Stimulated activated CD8-positive, alpha-beta memory T cell treated with anti-CD3 and anti-CD28 coated beads, Interleukin-15, amount 100 ng/mL, for 48 hours (primary cell): Measurements from ENCODE around the gene SNX30.

ENCODE experiments used
- DNase-seq, 2 donors: peaks; one replicate each; pipeline ENCODE4 v3.0.0-alpha.2; 2020; ENCODE audit warnings: low read depth in 2 of 2

SNX30 gene

DNA sequence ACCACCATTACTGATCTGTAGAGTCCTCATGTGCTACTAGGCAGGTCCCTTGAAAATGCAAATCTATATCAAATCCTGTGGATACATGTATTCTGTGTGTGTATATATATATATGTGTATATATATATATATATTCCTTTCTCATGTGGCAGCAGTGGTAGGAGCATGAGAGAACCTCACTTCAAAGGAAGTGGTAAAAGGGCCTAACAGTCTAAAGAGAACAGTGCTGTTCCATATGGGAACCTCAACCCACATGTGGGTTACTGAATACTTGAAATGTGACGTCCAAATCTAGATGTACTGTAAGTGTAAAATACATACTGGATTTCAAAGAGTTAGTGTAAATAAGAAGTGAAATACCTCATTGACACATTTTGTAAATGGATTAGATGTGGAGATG is 134.8 kb downstream of the SNX30 start:
- DNase-seq, result no peak

DNA sequence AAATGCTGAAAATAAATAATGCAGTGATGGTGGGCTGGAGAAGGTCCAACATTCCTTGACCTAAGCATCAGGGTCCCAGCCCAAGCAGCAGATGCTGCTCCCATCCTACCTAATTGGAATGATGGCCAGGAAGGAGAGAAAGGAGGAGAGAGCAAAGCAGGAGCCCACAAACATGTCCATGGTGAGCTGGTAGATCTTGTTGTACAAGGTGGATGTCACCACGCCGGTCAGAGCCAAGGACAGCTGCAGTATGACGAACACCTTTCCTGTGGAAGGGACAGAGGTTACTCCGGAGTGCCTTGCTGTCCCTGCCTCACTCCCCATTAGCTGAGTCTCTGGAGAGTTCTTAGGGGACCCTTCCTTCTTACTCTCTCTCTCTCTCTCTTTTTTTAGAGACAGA is 135.8 kb downstream of the SNX30 start:
- no peak for DNase-seq

DNA sequence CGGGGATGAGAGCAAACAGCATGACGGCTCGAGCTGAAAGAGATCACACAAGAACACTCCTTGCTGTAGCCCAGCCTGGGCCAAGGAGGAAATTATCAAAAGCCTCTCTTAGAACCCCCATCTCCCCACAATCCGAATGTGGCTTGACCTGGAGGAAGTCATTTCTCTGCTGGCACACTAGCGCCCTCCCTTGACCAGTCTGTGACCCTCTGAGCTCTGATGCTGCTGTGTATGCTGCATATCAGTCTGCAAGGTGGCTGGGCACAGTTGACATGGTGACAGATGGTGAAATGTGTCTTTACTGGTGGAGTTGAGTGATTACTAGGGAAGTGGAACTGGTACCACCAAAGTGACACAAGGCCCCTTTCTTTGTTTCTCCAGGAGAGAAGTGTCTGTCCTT is 136.8 kb downstream of the SNX30 start:
- DNase-seq, result no peak

DNA sequence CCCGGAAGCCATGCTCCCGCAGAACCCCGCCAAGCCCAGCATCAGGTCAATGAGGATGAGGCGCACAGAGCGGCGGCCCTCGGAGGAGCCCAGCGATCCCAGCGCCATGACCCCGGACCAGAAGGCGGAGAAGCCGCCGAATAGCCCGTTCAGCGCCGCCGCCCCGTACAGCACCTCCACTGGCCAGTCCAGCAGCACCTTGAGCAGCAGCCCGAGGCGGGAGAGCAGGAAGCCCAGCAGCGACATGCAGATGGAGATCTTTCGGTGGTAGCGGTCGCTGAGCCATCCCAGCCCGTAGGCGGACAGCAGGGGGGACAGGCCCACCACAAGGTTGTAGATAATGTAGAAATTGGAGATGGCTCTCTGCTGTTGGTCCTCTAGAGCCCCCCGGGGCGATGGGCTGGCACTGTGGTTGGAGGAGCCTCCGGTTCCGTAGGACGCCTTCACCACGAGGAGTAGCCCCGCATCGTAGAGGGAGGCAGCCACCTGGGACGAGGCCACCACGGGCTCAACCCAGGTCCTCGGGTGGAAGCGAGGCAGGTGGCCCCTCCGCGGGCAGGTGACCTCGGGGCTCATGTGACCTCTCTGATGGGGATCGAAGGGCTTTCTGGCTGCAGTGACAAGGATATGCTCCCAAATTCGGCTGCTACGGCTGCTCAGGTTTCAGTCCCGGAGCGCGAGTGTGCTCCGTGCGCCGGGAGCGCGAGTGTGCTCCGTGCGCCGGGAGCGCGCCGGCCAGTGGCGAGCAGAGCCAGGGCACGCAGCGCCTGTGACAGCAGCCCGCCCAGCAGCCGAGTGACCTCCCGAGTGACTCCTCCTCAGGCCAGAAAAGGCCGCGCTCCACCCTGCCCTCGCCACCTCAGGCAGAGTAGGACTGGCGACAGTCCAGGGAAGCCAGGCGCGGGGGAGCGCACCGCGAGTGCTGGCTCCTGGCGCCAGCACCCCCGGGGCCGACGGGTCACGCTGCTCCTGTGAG is 139.8 kb downstream of the SNX30 start, which contains the start of gene SLC46A2:
Gene SLC46A2 (minus strand): TSS at position 771 of the 976 bp plus-strand sequence. CDS start 195 bp downstream, at position 576.
- DNase-seq, result no peak

DNA sequence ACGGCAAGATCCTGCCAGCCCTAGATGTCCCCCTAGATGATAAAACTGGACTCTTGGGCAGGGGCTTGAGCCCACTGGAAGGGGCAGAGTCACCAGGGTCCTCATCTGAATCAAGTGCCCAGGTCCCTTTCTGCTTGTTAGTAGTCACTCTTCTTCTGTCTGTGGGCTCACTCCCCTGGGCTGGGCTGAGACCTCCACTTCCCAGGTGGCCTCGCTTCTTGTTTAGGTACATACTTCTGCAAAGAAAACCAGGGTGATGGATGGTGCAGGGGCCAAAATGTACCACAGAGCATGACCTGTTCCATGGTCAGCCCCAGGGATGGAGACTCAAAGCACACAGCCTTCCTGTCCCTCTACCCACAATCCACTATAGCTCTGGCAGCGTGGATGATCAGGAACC is 141.0 kb downstream of the SNX30 start:
- DNase-seq, result no peak

DNA sequence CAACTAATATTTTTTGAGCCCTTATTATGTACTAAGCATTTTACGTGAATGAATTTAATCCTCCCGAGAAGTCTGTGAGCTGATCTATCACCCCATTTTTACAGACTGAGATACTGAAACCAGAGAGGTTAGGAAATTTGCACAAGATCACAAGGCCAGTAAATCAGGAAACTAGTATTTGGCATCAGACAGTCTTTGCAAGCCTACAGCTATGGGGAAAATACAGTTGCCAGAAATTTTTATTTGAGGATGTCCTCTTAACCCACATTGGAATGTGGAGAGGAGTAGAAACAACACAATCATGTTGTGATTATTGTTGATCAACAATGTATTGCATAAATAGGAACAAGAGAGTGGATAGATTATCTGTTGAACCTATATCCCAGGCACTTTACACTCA is 142.4 kb downstream of the SNX30 start:
- no peak for DNase-seq

DNA sequence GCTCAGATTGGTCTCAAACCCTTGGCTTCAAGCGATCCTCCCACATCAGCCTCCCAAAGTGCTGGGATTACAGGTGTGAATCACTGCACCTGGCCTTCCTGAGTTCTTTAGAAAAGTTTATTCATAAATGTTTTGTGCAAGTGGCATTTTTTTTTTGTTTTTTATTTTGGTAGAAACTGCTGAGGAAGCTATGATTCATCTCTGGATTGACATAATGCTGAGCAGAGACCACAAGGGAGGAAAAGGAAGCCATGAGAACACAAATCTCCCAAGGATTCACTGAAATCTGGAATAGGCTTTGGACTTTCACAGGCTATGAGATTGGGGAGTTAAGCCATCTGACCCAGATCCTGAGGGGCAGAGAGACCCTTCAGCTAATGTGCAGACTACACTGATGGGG is 143.5 kb downstream of the SNX30 start:
- no peak for DNase-seq

DNA sequence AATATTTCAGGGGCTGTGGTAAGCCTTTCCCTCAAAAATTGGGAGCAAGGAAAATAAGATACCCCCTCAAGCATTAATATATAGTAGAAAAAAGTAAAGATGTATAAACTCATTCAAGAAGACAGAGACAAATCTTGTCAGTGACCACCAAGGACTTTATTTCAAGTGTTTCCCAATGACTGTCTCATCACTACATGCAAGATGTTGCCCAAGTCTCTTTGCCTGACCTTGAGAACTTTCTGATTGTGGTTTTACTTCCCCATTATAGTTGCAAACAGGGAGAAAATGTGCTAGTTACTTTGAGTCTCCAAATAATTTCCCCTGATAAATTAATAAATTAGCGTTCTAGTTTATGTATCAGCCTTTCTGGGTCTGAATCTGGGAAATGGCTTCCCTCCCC is 144.1 kb downstream of the SNX30 start:
- no peak for DNase-seq

DNA sequence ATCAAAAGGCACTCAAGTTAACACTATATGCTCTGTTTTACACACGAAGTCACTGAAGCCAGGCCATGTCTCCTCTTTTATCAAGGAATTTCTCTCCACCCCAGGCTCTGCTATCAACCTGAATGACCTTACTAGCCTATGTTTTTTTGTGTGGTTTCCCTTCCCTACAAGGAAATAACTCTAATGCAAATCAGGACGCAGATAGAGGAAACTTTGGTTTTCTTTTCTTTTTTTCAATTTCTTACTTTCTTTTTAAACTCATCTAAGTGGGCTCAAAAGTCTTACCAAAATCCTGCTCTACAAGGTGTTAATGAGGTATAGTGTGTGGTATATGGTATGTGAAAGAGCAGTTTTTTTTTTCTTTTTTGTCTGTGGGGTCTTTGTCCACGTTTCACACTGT is 145.6 kb downstream of the SNX30 start:
- no peak for DNase-seq

DNA sequence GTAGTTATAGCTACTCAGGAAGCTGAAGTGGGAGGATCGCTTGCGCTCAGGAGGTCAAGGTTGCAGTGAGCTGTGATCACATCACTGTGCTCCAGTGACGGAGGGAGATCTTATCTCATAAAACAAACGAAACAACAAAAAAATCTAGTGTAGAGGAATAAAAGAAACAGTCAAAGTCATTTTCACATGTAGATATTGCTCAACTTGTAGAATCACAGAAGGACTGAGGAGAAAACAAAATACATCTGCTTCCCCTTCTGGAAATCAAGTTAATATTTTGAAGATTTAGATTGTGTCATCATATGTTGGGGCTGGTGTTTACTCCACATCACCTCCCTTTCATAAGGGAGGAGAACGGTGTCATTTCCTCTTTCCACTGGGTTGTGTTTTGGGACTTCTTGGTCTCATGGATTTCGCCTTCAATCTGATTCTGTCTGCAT is 148.3 kb downstream of the SNX30 start:
- no peak for DNase-seq

DNA sequence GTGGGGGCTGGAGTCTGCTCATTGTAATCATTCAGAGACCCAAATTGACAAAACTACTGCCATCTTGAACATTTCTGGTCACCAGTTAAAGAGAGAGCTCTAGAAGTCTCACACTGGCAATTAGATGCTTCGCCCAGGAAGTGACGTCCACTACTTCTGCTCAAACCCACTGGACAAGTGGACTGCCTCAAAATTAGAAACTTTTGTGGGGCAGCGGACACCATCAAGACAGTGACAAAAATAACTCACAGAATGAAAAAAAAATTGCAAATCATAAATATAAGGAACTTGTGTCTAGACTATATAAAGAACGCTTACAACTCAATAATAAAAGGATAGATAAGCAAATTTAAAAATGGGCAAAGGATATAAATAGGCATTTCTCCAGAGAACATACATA is 149.9 kb downstream of the SNX30 start:
- no peak for DNase-seq

DNA sequence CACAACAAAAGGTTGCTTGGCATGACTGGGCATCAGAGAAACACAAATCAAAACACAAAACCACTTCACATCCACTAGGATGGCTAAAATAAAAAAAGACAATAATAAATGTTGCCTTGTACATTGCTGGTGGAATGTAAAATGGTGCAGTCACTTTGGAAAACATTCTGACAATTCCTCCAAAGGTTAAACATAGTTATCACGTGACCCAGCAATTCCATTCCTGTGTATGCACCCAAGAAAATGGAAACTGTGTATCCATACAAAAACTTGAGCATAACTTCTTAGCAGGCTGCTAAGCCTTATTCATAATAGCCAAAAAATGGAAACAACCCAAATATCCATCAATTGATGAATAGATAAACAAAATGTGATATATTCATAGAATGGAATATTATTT is 150.3 kb downstream of the SNX30 start:
- DNase-seq, result no peak

DNA sequence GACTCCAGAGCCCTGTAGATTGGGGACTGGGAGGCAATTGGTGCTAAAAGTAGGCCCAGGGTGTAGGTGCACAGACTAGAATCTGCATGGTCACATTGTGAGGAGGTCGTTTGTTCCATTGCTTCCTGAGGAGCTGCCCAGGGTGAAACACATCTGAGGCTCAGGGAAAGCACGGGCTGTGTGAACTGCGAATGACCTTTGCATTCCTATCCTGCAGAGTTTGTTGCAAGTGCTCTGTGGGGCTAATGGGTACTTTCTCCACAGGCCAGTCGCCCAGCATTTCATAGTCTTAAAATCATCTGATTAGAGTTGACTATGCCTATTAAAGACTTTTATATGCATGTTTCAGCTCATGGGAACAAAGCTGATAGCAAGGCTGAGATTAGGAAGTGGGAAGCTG is 154.5 kb downstream of the SNX30 start:
- DNase-seq, result no peak

DNA sequence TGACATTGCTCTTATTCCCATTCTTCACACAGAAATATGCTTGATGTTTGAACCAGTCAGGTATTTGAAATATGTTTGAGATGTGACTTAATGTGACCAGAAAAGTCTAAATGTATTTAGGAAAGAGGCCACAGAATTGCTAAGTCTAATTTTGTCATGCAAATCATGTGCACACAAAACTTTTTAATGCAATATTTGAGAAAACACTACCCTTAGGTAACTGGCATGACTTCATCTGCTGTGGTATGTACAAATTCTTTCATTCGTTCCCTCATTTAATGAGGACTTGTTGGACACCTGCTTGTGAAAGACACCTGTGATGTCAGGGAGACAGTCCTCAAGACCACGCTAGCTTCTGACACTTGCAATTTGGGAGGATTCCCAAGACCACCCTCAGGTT is 161.2 kb downstream of the SNX30 start:
- no peak for DNase-seq

DNA sequence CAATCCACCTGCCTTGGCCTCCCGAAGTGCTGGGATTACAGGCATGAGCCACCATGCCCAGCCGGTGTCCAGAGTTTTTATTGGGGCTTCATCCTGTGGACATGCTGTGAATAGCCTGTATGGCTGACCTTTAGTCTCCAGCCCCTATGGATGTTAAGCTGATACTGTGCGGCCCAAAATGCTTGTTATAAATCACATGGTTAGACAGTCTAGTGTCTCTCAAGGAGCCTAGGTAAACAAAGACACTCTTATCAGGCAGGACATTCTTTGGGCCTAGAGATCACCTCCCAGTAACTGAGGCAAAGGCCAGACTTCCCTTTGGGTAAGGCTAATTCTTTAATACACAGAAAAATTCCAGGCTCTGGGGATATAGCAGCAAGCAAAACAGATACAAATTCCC is 162.1 kb downstream of the SNX30 start:
- DNase-seq, result no peak

DNA sequence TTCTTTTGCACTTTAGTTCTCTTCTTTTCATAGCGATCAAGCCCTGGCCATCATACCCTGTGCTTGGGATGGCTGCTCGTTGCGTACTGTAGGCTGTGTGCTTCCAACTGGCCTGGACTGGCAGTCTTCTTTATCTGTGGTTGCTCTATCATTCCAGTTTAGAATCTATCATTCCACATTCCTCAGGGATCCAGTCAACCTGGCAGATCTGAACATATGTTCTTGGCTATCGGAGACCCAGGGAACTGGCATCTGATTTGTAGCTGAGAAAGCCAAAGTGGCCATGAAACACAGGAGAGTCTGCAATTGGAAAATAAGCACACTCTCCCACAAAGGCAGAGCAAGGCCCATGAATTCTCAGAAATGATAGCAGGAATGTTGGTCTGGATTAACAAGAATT is 162.8 kb downstream of the SNX30 start:
- DNase-seq, result no peak

DNA sequence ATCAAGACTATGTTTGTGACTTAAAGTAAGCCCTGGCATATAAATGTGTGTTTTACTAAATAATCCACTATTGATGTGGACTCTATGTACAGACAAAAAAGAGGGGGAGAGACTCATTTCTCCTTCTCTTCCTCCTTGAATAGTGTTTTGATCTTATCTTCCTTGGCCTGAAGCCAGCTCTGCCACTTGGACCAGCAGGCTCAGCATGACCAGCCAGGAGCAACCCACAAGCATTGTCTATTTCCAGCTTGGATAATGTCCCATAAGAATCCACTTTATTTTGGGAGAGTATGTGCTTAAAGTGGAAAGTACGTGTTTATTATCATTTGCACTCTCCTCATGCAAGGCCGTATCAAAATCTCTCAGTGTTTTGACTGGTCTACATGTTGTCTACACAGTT is 164.0 kb downstream of the SNX30 start:
- no peak for DNase-seq

DNA sequence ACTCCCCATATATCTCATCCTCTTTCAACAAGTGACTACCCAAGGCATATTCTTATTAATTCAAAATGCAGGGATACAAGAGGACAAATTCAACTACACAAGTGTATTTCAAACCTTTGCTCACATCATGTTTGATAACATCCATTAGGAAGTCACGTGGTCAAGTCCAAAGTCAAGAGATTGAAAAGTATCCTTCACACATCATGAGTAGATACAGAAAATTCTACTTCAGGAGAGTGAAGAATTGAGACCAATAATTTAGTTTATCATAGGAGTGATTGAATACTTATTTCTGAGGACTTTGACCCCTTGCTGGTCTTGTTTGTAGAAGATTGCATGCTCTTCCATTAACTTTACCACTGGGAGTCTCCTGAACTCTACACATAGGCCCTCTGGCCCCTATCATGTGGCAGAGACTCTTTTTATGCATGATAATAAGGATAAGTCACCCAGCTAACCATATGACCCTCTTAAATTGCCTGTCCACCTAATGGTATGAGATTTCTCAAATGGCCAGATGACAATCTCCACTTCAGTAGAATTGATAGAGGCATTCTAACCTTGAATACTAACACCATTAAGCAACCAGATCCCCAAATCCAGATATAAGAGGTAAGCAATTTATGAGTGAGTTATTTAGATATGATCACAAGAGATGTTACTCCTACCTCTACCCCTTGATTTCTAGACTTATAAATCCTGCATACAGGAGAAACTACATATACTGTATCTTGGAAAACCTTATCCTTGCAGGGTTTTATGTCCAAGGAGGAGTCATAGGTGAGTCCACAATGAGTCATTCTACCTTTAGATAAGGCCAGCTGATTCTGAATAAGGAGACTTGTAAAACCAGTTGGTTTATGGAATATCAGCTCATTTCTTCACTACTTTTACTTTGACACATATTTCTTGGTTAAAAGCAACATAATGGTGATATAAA is 166.8 kb downstream of the SNX30 start:
- no peak for DNase-seq

DNA sequence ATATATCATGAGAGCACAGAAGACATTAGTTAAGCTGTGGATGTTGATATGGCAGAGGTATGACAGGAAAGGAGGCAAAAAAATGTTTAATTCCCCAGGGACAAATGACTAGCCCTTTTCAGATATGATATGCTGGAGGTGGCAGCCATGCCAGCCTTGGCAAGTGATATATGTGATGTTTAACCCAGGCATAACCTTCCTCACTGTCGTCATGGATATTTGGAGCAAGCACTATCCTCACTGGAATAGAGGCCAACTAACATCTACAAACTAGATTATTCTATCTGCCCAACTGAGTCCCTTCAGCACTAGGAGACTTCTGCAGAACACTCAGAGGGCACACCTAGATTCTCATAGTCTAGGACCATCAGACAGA is 167.4 kb downstream of the SNX30 start:
- DNase-seq, result no peak

DNA sequence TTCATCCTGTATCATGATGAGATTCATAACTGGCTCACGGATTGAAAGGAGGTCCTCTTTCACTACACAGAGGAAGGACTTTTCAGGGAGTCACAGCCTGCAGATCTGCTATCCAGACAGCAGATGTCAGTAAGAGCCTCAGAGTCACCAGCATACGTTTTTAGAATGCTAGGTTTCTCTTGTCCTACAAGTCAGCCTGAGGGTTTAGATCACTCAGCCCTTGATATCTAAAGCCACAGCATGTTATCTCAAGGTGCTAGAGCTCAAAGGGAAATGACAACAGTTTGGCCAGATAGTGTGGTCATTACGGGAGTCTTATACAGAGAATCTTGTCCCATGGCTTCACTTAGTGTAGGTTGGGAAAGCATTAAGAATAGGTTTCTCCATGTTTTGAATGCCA is 171.0 kb downstream of the SNX30 start:
- DNase-seq, result no peak
